Amniotic stem cell (primary cell): ENCODE measurements around the gene HSPB8.

Experiments
- DNase-seq: peaks from one replicate; lab custom pipeline; 2025; lab: John Stamatoyannopoulos, UW

HSPB8 gene, protein sequence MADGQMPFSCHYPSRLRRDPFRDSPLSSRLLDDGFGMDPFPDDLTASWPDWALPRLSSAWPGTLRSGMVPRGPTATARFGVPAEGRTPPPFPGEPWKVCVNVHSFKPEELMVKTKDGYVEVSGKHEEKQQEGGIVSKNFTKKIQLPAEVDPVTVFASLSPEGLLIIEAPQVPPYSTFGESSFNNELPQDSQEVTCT

DNA sequence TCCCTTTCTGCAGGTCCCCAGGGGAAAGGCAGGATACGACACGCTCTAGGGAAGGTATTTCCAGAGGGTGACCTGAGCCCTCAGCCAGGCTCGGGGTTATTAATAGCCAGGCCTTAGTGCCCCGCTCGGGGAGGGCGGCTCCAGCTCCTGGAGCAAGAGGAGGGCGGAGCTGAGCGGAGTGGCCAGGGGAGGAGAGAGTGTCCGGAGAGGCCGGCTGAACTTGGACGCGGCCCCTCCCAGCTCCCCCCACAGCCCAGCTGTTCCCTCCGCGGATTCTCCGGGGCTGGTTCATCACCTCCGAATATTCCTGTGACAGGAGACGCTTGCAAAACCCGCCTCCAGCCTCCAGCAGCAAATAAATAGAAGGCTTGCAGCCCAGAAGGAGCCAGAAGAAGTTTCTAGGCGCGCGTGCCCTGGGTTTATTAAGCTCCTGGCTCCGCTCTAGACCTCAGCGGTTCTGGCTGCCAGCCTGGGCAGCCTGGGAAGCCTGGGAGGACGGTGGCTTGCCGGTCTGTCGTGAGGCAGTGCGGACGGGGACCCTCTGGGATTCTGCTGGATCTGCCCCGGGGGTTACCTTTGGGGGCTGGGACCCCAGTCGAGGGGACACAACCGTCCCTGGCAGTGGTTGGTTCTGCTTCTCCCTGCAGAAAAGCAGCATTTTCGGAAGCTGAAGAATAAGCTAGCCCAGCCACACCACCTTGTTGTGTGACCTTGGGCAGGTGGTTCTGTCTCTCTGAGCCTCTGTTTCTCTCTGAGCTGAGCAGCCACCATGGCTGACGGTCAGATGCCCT is at the start of gene HSPB8:
TSS of gene HSPB8 (plus strand) at position 388 of the 791 bp plus-strand sequence. CDS start at position 770, 382 bp downstream.
- no peak for DNase-seq

DNA sequence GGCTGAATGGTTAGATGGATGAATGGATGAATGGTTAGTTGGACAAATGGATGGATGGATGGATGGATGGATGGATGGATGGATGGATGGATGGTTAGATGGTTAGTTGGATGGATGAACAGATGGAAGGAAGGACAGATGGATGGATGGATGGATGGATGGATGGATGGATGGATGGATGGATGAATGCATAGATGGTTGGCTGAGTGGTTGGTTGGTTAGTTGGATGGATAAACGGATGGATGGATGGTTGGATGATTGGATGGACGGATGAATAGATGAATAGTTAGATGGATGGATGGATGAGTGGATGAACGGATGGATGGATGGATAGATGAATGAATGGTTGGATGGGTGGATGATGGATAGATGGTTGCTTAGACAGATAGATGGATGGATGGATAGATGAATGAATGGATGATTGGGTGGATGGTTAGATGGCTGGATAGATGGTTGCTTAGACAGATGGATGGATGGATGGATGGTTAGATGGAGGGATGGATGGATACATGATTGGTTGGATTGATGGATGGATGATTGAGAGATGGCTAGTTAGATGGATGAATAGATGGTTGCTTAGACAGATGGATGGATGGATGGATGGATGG is 48.8 kb upstream of the HSPB8 start:
- DNase-seq, result no peak

DNA sequence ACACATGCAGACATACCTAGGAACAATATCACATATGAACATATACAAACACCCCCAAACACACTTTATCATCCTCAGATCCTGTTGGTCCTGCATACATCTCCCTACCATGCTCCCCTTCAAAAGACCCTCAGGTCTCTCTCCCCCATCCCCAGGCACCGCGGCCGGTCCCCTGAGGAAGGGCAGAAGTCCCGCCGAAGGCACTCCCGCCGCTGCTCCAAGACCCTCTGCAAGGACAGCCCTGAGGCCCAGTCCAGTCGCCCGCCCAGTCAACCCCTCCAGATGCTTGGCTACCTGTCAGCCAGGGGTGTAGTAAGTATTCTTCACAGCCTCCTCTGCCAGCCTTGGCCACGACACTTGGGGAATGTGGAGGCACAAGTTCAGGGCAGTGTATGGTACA is 48.2 kb upstream of the HSPB8 start:
- no peak for DNase-seq

DNA sequence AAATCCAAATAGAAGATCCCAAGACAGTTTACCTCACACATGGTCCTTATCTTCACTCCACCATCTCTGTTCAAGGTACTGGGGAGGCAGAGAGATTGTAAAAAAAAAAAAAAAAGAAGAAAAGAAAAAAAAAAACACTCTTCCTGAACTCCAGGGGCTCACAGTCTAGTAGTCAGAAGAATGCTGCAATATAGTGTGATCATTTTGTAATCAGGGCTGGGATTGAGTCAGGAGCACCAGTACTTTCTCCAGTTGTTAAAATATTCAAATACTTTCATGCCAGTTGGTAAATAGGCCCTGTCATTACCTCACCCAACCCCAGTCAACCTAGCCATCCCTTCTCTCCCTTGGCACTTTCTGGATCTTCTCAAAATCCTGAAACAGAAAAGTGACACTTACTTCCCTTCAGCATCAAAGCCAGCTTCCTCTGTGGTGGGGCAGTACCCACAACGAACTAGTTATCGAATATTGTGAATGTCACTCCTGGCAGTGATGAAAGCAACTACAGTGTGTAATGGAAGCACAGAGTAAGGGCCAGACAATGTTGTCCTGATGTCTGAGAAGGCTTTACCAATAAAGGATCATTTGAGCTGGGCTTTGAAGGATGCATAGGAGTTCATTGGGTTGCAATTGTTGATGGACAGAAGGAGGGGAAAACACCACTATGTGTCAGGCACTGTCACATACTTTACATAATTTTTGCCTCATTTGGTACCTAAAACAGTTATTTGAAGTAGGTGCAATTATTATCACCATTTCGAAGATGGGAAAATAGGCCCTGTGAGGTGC is 44.3 kb upstream of the HSPB8 start:
- DNase-seq, result no peak

DNA sequence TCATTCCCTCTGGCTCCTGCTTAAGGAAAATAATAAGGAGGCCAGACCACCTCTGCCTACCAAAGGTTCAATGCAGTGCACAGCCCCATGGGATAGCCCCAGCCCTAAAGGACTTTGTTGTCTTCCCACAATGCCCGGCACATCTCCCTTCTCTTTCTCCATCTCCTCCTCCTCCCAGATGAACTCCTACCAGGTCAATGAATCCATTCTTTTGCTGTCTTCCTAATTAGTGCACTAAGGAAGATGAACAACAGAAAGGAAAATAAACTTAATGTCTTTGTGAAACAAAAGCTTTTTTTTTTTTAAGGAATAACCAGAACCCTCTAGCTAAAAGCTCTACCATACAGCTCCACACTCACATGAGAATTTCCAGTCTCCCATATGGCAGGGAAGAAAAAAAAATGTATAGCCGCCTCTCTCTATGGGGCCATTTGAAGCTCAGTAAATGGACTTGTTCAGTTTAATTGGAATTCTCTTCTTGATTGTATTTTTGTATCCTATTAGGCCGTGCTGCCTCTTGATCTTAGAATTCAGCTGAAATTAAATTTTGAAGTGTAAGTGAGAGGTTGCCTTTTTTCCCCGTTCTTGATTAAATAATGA is 41.8 kb upstream of the HSPB8 start:
- no peak for DNase-seq

DNA sequence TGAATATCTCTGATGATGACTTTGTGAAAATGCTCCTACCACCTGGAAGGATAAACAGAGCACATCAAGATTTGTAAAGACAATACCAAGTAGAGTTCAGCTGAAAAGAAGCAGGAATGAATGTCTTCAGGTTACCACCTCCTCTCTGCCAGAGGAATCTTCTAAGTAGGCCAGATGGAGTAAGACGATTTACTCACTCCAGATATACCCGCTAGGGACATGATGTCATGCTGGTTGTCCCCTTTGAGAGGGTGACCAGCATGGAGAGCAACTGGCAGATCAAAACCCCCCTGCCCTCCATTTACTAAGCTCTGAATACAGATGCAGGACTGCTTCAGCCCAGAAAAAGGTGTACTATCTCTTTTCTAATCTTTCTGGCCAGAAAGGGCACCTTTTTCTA is 39.3 kb upstream of the HSPB8 start:
- DNase-seq, result no peak

DNA sequence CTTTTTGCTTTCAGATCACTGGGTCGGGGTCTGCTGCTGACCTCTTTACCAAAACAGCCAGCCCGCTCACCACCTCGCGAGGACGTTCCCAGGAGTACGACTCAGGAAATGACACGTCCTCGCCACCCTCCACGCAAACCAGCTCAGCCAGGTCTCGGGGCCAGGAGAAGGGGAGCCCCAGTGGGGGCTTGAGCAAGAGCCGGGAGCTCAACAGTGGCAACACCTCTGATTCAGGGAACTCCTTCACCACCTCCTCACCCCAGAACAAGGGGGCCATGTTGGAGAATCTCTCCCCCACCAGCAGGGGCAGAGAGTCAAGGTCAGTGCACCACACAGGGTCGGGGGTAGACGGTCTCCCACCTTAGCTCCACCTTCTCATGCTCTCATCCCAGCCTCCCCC is 33.4 kb upstream of the HSPB8 start:
- DNase-seq, result no peak

DNA sequence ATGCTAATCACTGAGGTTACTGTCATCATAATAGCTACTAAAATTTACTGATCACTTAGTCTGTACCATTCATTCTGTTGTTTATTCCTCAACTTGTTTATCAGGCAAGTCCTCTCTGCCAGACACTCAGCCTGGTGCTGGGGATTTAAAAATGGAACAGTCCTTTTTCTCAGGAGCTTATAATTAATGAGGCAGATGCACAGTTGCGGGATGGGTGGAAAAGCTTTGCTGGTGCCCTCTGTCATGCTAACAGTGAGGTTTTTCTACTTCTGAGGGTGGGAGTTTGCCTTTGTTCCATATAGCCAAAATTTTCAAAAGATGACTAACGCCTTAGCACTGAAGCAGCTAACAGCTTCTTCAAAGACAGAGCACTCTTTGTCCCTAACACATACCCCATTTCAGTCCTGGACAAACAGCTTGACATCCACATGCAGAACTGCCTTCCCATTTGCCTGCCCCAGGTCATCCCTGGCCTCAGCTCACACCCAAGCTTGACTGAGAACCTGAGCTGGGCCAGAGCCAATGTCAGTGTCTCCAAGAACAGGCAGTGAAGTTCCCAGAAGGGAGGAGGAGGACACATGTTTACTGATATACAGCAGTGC is 30.8 kb upstream of the HSPB8 start:
- DNase-seq, result no peak

DNA sequence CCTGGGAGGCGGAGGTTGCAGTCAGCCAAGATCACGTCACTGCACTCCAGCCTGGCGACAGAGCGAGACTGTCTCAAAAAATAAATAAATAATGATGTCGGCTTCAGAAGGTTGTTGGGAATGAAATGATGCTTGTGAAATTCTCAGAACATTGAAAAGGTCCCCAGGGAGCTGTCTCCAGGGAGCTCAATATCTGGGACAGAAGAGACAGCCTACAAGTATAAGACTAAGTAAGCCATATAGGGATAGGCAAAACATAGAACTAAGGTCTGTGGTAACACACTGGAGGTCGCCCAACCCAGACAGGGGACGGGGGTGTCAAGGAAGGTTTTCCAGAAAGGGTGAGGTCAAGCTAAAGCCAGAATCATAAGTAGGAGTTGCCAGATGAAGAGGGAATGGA is 29.5 kb upstream of the HSPB8 start:
- DNase-seq, result no peak

DNA sequence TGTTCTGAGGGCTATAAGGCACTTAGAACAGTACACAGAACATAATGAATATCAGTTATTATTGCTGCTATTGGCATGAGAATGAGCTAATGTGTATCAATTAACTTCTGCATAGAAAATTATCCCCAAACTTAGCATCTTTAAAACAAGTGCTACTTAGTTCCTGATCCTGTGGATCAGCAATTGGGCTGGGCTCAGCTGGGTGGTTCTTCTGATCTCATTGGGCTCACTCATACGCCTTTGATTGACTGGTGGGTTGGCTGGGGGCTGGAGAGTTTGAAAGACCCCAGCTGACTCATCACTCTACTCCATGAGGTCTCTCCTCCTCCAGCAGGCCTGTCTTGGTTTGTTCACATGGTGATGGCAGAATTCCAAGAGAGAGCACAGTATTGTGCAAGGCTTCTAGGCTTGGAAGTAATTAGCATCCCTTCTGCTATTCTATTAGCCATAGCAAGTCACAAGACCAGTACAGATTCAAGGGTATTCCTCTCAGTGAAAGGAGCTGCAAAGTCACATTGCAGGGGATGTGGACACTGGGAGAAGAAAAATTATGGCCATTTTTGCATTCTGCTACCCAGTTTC is 27.2 kb upstream of the HSPB8 start:
- DNase-seq, result no peak

DNA sequence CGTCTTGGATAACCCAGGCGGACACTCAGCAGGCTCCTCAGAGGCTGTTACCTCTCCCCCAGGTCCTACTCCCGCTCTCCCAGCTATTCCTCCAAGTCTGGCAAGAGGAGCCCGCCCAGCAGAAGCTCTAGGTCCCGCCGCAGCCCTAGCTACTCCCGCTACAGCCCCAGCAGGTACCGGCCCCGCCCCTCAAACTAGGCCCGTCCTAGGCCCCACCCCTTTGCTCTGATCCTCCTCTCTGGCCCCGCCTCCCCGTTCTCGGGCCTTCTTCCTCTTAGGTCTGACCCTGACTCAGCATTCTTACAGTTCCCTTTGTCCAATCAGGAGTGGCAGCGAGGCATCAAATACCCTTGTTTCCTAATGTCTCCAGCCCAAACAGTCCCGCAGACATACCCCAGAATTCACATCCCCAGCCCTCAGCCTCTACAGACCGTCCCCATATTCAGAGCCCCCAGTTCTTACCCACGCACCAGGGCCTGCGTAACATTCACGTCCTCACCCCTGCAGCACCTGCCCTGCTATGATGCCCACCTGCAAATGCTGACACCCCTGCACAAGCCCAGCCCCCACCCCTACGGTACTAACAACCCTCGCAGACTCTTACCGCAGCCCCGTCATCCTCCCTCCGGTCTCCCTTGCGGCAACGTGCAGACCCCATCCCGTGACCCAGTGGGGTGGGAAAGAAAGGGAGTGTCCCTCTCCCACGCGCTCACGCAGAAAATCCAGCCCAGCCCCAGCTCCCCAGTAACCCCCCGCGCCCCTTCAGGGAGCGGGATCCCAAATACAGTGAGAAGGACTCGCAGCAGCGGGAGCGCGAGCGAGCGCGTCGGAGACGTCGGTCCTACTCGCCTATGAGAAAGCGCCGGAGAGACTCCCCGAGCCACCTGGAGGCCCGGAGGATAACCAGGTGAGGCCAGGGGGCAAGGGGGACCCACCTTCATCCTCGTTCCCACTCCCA is 25.0 kb upstream of the HSPB8 start:
- no peak for DNase-seq

DNA sequence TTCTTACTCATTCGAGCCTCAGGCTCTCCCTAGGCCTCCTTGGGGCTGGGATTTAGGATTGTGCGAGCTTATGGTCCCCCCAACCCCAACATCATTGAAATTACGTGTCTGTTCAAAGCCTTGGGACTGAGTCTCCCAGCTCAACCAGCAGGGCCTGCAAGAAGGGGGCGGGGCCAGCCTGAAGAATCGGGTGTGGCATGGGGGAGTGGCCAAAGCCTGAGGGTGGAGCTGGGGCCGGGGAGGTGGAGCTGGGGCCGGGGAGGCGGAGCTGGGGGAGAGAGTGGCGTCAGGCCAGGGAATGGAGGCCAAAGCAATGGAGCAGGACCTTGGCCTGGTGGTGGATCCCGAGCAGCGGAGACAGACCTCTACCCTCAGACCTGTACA is 24.3 kb upstream of the HSPB8 start:
- DNase-seq, result no peak

DNA sequence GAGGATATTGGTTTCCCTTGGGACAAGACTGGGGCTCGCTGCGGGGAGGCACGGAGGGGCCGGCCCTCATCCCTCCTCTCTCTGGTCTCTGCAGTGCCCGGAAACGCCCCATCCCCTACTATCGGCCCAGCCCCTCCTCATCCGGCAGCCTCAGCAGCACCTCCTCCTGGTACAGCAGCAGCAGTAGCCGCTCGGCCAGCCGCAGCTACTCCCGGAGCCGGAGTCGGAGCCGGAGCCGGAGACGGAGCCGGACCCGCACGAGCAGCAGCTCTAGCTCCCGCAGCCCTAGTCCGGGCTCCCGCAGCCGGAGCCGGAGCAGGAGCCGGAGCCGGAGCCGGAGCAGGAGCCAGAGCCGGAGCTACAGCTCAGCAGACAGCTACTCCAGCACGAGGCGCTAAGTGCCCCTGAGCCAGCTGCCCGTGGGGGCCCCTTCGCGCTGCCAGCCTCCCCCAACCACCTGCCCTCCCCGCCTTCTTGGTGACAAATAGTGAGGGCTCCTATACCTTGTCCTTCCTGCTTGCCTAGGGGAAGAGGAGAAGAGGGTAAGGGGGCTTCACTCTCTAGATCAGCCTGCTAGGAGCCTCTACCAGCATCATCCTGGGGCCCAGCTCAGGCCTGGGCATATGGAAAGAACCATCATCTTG is 22.2 kb upstream of the HSPB8 start:
- DNase-seq, result no peak

DNA sequence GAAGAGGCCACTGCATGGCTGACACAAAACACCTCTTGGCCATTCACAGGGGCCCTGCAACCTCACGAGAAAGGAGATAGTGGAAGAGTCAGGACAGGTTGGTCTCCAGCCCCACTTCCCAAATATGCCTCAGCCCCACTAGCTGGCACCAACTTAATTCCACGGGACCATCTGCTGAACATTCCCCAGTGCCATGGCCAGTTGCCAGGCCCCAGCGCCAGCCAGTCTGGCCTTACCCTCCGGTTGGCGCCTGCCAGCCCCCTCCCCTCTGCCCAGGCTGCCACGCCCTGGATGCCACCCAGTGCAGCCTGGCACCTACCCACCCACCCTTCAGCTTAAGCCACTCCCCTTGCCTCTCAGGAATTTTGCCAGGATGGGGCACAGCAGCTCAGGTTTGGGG is 21.2 kb upstream of the HSPB8 start:
- DNase-seq, result no peak

DNA sequence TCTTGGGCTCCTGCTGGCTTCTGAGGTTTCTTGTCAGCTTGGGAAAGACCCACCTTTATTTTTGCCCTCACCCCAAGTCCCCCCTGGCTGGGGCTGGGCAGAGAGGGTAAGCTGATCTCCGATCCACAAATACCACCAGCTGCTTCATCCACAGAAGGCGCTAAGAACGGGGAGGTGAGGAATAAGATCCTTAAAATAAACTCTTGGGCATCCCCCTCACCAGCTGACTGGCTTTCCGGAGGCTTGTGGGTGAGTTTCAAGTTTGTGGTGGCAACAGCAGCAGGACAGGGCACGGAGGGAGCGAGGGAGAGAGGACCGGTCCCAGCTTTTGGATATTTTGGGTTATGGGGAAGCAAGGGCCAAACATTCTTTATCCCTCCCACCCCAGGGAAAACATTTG is 20.8 kb upstream of the HSPB8 start:
- no peak for DNase-seq

DNA sequence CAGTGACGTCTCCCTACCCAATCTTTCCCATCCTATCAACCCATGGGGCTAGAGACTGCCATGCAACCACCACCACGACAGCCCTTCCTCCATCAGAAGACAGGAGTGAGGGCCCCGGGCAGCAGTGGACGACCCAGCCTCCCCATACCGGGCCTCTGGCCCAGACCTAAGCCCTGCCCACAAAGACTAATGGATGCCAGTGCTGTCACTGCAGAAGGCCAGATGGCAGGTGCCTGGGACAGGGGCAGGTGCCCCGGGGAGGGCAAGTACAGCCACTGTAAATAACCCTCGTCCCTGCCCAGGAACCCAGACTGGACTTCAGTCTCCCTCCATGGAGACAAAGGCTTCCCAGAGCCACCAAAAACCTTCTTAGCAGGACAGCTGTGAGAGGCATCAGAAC is 20.3 kb upstream of the HSPB8 start:
- DNase-seq, result no peak

DNA sequence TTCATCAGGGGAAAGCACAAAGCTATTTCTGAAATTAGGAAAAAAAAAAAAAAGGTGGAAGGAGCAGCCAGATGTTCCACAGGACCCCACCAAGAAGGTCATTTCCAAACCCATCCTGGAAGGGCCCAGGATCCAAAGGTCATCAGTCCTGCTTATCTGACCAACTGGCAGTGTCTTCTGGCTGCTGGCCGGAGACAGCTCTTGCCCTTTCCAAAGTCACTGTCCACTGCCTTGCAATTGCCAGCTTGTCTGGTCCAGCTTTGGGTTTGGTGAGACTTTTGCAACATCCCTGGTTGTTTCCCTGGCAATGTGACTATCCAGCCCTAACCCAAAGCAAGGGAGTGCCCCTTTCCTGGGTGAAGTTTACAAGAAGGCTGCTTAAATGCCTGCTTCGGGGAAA is 18.9 kb upstream of the HSPB8 start:
- no peak for DNase-seq

DNA sequence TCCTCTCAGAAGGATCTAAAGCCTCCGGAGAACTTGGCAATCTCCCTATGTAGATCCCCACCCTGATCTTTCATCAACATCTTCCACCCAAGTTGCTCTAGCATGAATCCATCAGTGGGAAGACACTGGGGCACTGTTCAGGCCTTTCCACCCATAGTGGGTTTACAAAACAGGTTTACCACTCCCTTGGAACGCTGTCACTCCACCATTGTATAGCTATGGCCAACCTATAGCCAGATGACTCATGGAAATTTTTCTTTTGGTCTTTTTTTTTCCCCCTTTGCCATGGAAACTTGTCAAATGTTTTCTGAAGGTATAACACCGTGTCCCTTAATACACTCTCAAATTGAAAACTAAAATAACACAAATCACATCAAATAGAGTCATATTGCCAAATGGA is 10.8 kb upstream of the HSPB8 start:
- no peak for DNase-seq

DNA sequence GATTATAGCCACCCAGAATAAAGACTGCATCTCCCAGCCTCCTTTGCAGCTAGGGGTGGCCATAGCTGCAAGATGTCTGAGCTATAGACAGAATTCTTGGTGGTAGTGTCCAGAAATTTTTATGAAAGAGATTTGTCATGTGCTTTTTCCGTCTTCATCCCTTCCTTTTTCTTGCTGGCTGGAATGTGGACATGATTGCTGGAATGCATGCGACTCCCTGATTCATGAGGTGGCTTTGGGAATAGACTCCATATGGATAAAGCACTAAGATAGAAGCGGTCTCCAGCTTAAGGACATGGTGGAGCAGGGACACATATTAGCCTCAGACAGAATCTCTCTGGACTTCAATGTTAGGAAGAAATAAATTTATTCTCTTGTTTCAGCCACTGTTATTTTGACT is 10.0 kb upstream of the HSPB8 start:
- DNase-seq, result no peak

DNA sequence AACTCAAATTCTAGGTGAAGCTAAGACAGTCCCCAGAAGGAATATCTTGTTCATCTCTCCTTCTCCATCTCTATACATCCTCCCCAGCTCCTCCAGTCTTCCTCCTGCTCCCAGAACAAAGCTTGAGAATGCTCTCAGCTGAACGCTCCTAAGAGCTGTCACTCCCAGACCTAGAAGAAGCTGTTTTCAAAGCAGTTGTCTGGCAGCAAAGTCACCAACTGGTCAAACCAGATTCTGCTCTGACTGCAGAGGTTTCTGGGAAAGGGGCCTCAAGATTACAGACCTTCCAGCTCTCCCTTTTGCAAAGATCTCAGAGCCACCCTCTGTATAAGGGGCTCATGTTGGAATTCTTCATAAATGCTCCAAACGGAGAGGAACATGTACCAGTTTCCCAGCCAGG is 9.6 kb upstream of the HSPB8 start:
- no peak for DNase-seq
